GM12801 (cell line): Measurements from ENCODE around the gene SPON1.

Experiments
- CTCF ChIP-seq: IDR thresholded peaks from one replicate; pipeline ENCODE4 v1.5.1; 2011; ENCODE audit warnings: control low read depth; ENCODE audit not compliant: insufficient read length; ENCODE audit errors: extremely low read depth

Gene SPON1

GRCh38 chr11:14259186-14259784 lies 296.8 kb downstream of the SPON1 start:
- TF ChIP-seq CTCF: no peak

GRCh38 chr11:14259878-14260277 lies 297.4 kb downstream of the SPON1 start:
- TF ChIP-seq CTCF: no peak

GRCh38 chr11:14261066-14261465 lies 298.5 kb downstream of the SPON1 start:
- no peak for TF ChIP-seq CTCF

DNA sequence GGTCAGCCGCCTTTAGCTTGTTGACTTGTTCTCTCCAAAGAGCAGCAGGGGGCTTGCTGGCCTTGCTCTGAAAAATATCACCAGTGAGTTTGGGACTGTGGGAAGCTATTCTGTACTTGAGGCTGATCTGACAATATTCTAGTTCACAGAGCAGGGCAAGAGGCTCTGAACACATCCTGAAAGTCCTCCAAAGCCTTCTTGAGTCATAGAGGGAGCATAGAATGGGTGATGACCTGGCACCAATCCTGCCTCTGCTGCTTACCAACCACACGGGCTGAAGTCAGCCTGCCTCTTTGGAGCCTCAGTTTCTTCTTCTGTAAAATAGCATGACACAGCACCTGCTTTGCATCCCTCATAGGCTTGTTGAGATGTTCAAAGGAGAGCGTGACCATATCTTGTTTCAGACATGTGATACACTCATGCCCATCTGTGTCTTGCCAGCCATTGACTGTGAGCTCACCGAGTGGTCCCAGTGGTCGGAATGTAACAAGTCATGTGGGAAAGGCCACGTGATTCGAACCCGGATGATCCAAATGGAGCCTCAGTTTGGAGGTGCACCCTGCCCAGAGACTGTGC lies 299.8 kb downstream of the SPON1 start:
- no peak for TF ChIP-seq CTCF

DNA sequence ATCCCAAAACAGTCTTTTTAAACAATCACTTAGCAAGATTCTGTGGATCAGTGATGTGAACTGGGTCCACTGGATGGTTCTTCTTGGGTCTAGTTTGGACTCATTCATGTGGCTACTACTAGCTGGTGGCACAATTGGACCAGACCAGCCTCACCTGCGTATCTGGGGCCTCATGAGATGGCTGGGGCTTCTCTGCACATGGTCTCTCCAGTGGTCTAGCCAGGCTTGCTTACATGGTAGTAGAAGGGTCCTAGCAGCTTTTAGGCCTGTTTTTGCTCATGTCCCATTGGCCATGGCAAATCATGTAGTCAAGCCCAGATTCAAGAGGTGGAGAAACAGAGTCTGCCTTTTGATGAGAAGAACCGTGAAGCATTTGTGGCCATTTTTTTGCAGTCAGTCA lies 302.4 kb downstream of the SPON1 start:
- TF ChIP-seq CTCF: no peak

DNA sequence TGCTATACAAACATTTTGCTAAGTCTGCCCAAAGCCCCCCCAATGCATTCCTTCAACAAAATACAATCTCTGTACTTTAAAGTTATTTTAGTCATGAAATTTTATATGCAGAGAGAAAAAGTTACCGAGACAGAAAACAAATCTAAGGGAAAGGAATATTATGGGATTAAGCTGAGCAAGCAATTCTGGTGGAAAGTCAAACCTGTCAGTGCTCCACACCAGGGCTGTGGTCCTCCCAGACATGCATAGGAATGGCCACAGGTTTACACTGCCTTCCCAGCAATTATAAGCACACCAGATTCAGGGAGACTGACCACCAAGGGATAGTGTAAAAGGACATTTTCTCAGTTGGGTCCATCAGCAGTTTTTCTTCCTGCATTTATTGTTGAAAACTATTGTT lies 304.1 kb downstream of the SPON1 start:
- TF ChIP-seq CTCF: no peak

GRCh38 chr11:14267861-14268635 lies 305.5 kb downstream of the SPON1 start:
- no peak for TF ChIP-seq CTCF
